Stomach (tissue), 9 donors: ENCODE data around the gene GALNS. TPM values are rescaled to one million over a fixed set of nuclear protein-coding genes. Genes with fewer than 3 reads are reported as not detected.

Experiments
- DNase-seq, 2 donors: peaks; one replicate each; pipeline versions ENCODE4 v3.0.0 to v3.0.0-alpha.2; 2013 to 2019
- H3K27ac ChIP-seq, 5 donors: fragments of 200-600 bp in 4 of 5; sonication (generic) in 4 of 5; one replicate each; pipeline ENCODE4 v1.5.1; 2013 to 2019; ENCODE audit warnings: mild to moderate bottlenecking in 1 of 5, moderate library complexity in 1 of 5
- H3K27me3 ChIP-seq, 3 donors: fragments of 200-600 bp; sonication (generic); one replicate each; pipeline ENCODE4 v1.5.1; 2017 to 2019; ENCODE audit warnings: mixed run types in 1 of 3
- H3K36me3 ChIP-seq, 4 donors: fragments of 200-600 bp; sonication (generic); 1 replicate in 3 of 4; 2 replicates in 1 of 4; pipeline ENCODE4 v1.5.1; 2016 to 2019
- H3K4me1 ChIP-seq, 4 donors: fragments of 200-600 bp; sonication (generic); one replicate each; pipeline ENCODE4 v1.5.1; 2016 to 2019
- H3K4me3 ChIP-seq, 4 donors: fragments of 200-600 bp; sonication (generic) in 3 of 4; one replicate each; pipeline ENCODE4 v1.5.1; 2016 to 2019; ENCODE audit warnings: mild to moderate bottlenecking in 1 of 4
- H3K9me3 ChIP-seq, 4 donors: fragments of 200-600 bp; sonication (generic); one replicate each; pipeline ENCODE4 v1.5.1; 2016 to 2019
- EP300 ChIP-seq: sonication (generic); formaldehyde crosslinking; IDR thresholded peaks from one replicate; pipeline ENCODE4 v1.6.1; 2017; ENCODE audit warnings: antibody characterized with exemption
- POLR2A ChIP-seq, 4 donors: fragments of 450-650 bp; IDR thresholded peaks; one replicate each; pipeline ENCODE4 v1.6.1; 2016; ENCODE audit warnings: antibody characterized with exemption in 4 of 4, control low read depth in 2 of 4, mild to moderate bottlenecking in 1 of 4, moderate library complexity in 1 of 4
- POLR2AphosphoS5 ChIP-seq, 3 donors: sonication (generic); formaldehyde crosslinking; IDR thresholded peaks; one replicate each; pipeline ENCODE4 v1.6.1; 2016; ENCODE audit warnings: antibody characterized with exemption in 3 of 3
- WGBS, 5 donors: extraction: QIAGEN DNeasy Blood & Tissue Kit in 3 of 5; methylation state at CpG; one replicate each; pipeline versions ENCODE4 v1.1.5 to v1.1.7; 2013 to 2018; 5-methylcytosine and 5-hydroxymethylcytosine counted together
- intact Hi-C: fragments of 100-400 bp; cut with DNase I; formaldehyde crosslinking; loops from one replicate; pipeline ENCODE4 v1.15.1; 2023; ENCODE audit warnings: low total_unique reads
- polyA plus RNA-seq, 3 donors: library from polyadenylated mRNA; stranded (reverse); fragments of 200-250 nt; gene quantifications; one replicate each; pipeline ENCODE4 v1.2.3, GENCODE V29; 2013
- total RNA-seq, 5 donors: library from RNA; depleted of rRNA; stranded (reverse); fragments of >200 nt; gene quantifications; one replicate each; pipeline versions ENCODE4 v1.1.0 to v1.2.3, GENCODE V29; 2014 to 2016
- TF ChIP-seq, protein P1 (sequence below), 7 experiments: fragments of 450-650 bp in 4 of 7; fragments of 200-600 bp in 3 of 7; sonication (generic) in 3 of 7; IDR thresholded peaks; one replicate each; pipeline ENCODE4 v1.5.1; 2016 to 2019; ENCODE audit warnings: antibody characterized with exemption in 7 of 7, control low read depth in 2 of 7, mild to moderate bottlenecking in 1 of 7
- donor health status: healthy with polysubstance abuse.
- donor health status: Bipolar disorder and iron deficiency.
- donor health status: healthy.

Gene GALNS
- total and polyA plus RNA-seq, 8 donors = 8.6 to 110 (median 28.2) TPM

DNA sequence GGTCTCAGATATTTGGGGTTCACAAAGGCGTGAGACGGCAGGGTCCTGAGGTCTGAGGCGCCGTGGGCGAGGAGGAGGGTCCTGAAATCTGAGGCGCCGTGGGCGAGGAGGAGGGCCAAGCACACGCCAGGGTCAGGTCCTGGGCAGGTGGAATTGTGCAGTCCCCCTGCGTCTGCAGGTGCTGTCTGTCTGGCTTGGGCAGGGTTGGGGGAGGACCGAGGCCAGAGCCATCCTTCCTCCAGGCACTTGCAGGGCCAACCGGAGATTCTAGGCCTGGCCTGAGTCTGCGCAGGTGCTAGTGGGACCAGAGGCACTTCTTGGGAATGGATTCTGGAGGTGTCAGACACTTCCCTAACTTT lies 42.6 kb downstream of the GALNS start:
- intact Hi-C loops = no loop called here
- no peak for TF ChIP-seq POLR2A (IDR thresholded peaks at IDR 0.05)
- TF ChIP-seq, protein P1, sequence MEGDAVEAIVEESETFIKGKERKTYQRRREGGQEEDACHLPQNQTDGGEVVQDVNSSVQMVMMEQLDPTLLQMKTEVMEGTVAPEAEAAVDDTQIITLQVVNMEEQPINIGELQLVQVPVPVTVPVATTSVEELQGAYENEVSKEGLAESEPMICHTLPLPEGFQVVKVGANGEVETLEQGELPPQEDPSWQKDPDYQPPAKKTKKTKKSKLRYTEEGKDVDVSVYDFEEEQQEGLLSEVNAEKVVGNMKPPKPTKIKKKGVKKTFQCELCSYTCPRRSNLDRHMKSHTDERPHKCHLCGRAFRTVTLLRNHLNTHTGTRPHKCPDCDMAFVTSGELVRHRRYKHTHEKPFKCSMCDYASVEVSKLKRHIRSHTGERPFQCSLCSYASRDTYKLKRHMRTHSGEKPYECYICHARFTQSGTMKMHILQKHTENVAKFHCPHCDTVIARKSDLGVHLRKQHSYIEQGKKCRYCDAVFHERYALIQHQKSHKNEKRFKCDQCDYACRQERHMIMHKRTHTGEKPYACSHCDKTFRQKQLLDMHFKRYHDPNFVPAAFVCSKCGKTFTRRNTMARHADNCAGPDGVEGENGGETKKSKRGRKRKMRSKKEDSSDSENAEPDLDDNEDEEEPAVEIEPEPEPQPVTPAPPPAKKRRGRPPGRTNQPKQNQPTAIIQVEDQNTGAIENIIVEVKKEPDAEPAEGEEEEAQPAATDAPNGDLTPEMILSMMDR (IDR thresholded peaks at IDR 0.05) = no peak
- TF ChIP-seq EP300 = no peak
- no peak for TF ChIP-seq POLR2AphosphoS5 (IDR thresholded peaks at IDR 0.05)
- Histone ChIP-seq H3K4me1 (peaks cover 28 to 48% (median 43%) of the 10 kb centered on the region in 4 donors), H3K9me3 (no peaks in the 10 kb centered on the region), H3K27me3 (no peaks in the 10 kb centered on the region), H3K4me3 (no peak overlapping the region), H3K36me3 (peaks cover 7 to 10% (median 10%) of the 10 kb centered on the region in 4 donors), H3K27ac (no peak overlapping the region)
- no peak for DNase-seq
- 72 to 82% (median 74%) methylated on average over 11 to 13 of the region's 13 CpGs for WGBS, 5 donors

DNA sequence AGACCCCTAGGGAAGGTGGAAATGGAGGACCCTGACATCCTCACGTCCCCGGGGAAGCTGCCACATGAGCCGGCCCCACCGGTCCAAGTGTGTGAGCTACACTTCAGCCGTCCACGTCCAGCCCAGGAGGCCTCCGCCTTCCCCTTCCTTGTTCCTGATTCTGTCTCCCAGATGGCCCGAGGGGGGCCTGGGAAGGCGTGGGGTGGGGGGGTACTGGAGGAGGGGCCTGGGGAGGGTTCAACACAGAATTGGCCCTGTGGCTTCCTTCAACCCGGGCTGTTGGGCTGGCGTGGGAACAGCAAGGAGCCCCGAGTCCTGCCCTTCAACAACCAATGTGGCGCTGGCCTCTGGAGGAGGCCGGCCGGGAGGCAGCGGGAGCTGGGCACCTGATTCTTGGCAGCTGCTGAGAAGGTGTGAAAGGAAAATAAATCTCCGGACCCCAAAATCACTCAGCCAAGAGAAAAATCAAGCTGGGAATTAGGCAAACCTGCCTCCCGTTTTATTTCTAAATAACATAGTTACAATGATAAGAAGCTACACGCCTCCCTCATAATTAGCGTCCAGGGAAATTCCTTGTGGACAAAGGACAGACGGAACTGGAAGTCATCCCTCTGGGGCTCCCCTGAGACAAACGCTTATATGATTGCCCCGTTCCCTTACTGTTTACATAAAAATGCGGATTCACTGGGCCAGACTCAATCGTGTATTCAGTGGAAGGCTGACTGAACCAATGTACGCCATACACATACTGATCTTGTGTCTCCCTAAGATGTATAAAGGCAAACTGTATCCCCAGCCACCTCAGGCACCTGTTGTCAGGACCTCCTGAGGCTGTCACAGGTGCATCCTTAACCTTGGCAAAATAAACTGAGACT lies 43.2 kb downstream of the GALNS start:
- H3K27me3 ChIP-seq = no peaks in the 10 kb centered on the region
- peak overlapping the region in 2 of 4 donors; percentile 85 to 93 for H3K4me3 ChIP-seq
- TF ChIP-seq POLR2A (IDR thresholded peaks at IDR 0.05) (no peak), EP300 (no peak), POLR2AphosphoS5 (IDR thresholded peaks at IDR 0.05) (no peak)
- TF ChIP-seq, protein P1 (IDR thresholded peaks at IDR 0.05) = no peak
- H3K4me1 ChIP-seq = peaks cover 28 to 48% (median 44%) of the 10 kb centered on the region in 4 donors
- H3K9me3 ChIP-seq = no peaks in the 10 kb centered on the region
- WGBS, 5 donors = 41 to 62% (median 53%) methylated on average over 21 to 26 of the region's 26 CpGs
- H3K27ac ChIP-seq = peak overlapping the region in 3 of 5 donors; percentile 93 to 97 (median 95)
- H3K36me3 ChIP-seq = peaks cover 9 to 16% (median 16%) of the 10 kb centered on the region in 4 donors
- intact Hi-C loops = no loop called here
- no peak for DNase-seq

DNA sequence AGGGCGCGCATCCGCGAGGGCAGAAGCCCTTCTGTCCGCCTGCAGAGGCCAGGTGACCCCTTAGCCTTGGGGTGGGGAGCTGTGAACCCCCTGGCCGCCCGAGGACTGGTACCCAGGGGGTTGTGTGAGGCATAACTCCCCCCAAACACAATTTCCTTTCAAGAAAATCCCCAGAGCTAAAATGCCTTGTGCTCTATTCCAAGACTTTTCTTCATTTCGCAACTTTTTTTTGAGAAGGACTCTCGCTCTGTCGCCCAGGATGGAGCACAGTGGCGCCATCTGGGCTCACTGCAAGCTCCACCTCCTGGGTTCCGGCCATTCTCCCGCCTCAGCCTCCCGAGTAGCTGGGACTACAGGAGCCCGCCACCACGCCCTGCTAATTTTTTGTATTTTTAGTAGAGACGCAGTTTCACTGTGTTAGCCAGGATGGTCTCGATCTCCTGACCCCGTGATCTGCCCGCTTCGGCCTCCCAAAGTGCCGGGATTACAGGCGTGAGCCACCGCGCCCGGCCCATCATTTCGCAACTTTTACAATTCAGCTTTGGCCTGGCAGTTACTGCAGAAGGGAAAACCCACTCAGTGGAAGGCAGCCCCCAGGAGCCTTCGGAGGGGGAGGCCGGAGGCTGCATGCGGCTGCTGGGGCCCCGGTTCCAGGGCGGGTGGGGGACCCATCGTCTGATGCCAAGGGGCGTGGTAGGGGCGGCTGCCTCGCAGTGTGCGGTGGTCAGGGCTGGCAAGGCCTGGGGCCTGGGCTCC lies 44.1 kb downstream of the GALNS start:
- WGBS, 5 donors = 37 to 52% (median 44%) methylated on average over 30 to 37 of the region's 37 CpGs
- Histone ChIP-seq H3K4me1 (peaks cover 28 to 48% (median 44%) of the 10 kb centered on the region in 4 donors), H3K27me3 (no peaks in the 10 kb centered on the region), H3K4me3 (peak overlapping the region; percentile 73 to 93 (median 79)), H3K27ac (peak overlapping the region; percentile 87 to 97 (median 93)), H3K36me3 (peaks cover 9 to 25% (median 24%) of the 10 kb centered on the region in 4 donors), H3K9me3 (no peaks in the 10 kb centered on the region)
- DNase-seq = peak in 1 of 2 donors; percentile 45
- intact Hi-C loops = no loop called here
- no peak for TF ChIP-seq POLR2A (IDR thresholded peaks at IDR 0.05)
- TF ChIP-seq POLR2AphosphoS5 (IDR thresholded peaks at IDR 0.05) = peak in 1 of 3 donors; percentile 2
- TF ChIP-seq, protein P1 (IDR thresholded peaks at IDR 0.05) = no peak
- no peak for TF ChIP-seq EP300

DNA sequence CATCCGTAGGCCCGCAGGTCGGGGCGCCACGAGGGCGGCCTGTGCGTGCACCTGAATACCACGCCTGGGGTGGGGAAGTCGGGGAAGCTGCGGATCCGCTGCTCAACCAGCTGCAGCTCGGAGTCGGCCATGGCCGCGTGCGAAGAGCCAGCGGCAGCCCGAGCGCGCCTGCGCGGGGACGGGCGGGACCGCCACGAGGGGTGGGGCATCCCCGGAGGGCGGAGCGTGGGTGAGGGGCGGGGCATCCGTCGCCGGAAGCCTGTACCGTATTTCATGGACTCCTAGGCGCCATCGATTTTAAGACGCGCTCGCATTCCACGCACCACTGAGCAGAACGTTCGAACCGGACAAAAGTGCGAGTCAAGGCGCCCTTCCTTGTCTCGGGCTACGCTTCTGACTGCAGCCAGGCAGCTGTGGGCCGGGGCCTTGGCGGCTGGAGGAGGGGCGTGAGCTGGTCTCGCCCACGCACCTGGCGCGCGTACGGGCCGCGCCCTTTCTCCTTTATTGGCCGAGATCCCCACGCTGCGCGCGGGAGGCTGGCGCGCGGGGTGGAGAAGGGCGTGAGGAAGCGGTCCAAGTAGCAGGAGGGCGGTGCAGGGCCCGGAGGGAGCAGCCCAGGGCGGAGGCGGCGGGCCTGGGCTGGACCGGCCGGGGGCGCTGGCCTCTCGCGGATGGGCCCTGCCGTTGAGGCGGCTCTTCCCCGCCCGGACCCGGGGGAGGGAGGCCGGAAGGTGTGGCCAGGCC lies 44.8 kb downstream of the GALNS start, which contains the start of gene APRT:
Gene APRT, minus strand, starts transcription at position 160 of the 744 bp plus-strand sequence. Its CDS starts 29 bp downstream, at position 131.
- peaks cover 28 to 48% (median 44%) of the 10 kb centered on the region in 4 donors for H3K4me1 ChIP-seq
- peak; percentile 96 to 98 for DNase-seq
- no peaks in the 10 kb centered on the region for H3K27me3 ChIP-seq
- H3K36me3 ChIP-seq = peaks cover 9 to 31% (median 27%) of the 10 kb centered on the region in 4 donors
- H3K4me3 ChIP-seq = peak within 1 kb of the TSS; percentile 73 to 93 (median 79)
- 0 to 1% (median 0%) methylated on average over 37 to 84 of the region's 84 CpGs for WGBS, 5 donors
- H3K9me3 ChIP-seq = no peaks in the 10 kb centered on the region
- intact Hi-C loops = no loop called here
- H3K27ac ChIP-seq = peak within 1 kb of the TSS; percentile 87 to 97 (median 93)
- TF ChIP-seq, protein P1 (IDR thresholded peaks at IDR 0.05) = no peak
- TF ChIP-seq POLR2AphosphoS5 (IDR thresholded peaks at IDR 0.05) (peak; percentile 71 to 89 (median 87)), POLR2A (IDR thresholded peaks at IDR 0.05) (no peak)
